BLaER1 treated with 17β-estradiol and CSF1 and Interleukin-3, amounts not matched to agents 10 nM and 100 nM (cell line): Measurements from ENCODE around the gene SLC6A13.
"Not testable (repeated sequence)": the region's sequence is repeated elsewhere in the genome, so short reads cannot be mapped to it uniquely, and the experiment has no call there.

Experiments used
- H3K27ac ChIP-seq, 11 experiments: shearing (Covaris generic); formaldehyde crosslinking; 2 replicates each; pipeline ENCODE4 v1.8.1; 2022
- H3K27me3 ChIP-seq, 11 experiments: shearing (Covaris generic); formaldehyde crosslinking; 2 replicates each; pipeline ENCODE4 v1.8.1; 2022
- H3K36me3 ChIP-seq, 11 experiments: shearing (Covaris generic); formaldehyde crosslinking; 2 replicates each; pipeline ENCODE4 v1.8.1; 2022
- H3K4me1 ChIP-seq, 10 experiments: shearing (Covaris generic); formaldehyde crosslinking; 2 replicates each; pipeline ENCODE4 v1.8.1; 2022
- H3K4me2 ChIP-seq, 11 experiments: shearing (Covaris generic); formaldehyde crosslinking; 2 replicates each; pipeline ENCODE4 v1.8.1; 2022
- H3K4me3 ChIP-seq, 10 experiments: shearing (Covaris generic); formaldehyde crosslinking; 2 replicates each; pipeline ENCODE4 v1.8.1; 2022
- H3K9ac ChIP-seq, 11 experiments: shearing (Covaris generic); formaldehyde crosslinking; 2 replicates each; pipeline ENCODE4 v1.8.1; 2022
- H3K9me3 ChIP-seq, 11 experiments: shearing (Covaris generic); formaldehyde crosslinking; replicated peaks in 1 of 11; 2 replicates each; pipeline ENCODE4 v1.8.1; 2022
- H4K20me1 ChIP-seq, 11 experiments: shearing (Covaris generic); formaldehyde crosslinking; 2 replicates each; pipeline ENCODE4 v1.8.1; 2022
- Cebpa-rat ChIP-seq, 11 experiments: shearing (Covaris generic); IDR thresholded peaks; 2 replicates each; pipeline ENCODE4 v1.8.1; 2022

SLC6A13 gene

DNA sequence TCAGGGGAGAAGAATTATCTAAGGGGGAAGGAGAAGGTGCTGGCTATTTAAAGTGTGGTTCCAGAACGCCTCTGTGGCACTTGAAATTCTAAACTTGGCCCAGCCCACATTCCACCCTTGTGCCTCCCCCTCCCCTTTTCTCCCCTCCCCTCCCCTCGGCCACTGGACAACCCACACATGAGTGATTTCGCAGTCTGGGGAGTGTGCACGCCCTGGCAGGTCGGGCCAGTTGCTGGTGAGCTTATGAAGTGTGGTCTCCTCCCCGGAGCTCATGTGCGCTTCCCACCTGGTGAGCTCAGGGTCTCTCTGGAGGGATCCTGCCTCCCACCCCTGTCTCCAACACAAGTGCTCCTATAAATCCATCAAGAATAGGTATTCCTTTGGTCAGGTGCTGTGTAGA lies at the start of gene SLC6A13:
Gene SLC6A13 (minus strand): TSS at position 20 of the 400 bp plus-strand sequence. CDS start 2,784 bp downstream, outside the sequence.
- Histone ChIP-seq H3K4me3 (no peak within 1 kb of the TSS), H3K4me2 (no peak within 1 kb of the TSS), H3K9me3 (no peaks in the 10 kb centered on the region), H3K27ac (no peak within 1 kb of the TSS), H3K27me3 (no peaks in the 10 kb centered on the region), H3K4me1 (no peaks in the 10 kb centered on the region), H3K9ac (no peak within 1 kb of the TSS), H4K20me1 (no peaks in the 10 kb centered on the region), H3K36me3 (no peaks in the 10 kb centered on the region)
- TF ChIP-seq Cebpa-rat (IDR thresholded peaks at IDR 0.05) = no peak

DNA sequence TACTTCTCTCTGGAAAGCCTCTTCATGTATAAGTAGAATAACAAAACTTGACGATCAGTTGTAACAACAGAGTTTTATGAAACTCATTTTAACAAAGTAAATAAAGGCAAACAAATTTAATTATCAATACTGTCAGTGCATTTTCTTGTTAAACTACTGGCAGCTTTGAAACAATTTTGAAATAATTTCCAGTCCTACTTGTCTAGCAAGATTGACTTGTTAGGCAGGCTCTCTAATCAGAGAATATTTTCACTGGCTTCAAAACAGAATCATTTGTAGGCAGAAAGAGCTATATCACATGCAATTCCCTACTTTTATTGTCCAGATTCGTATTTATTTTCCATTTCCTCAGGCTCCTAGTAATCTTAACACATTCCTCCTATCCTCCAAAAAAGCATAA lies 45.9 kb upstream of the SLC6A13 start:
- no peak for TF ChIP-seq Cebpa-rat (IDR thresholded peaks at IDR 0.05)
- Histone ChIP-seq H3K9ac (no peak overlapping the region), H4K20me1 (peaks cover 0 to 76% (median 5%) of the 10 kb centered on the region in 11 experiments; a peak in 10 of 22 replicates), H3K4me3 (no peak overlapping the region), H3K27me3 (no peaks in the 10 kb centered on the region), H3K4me2 (no peak overlapping the region), H3K4me1 (no peaks in the 10 kb centered on the region), H3K9me3 (peaks cover 6 to 29% (median 25%) of the 10 kb centered on the region in 11 experiments), H3K36me3 (peaks cover 100% of the 10 kb centered on the region in 11 experiments), H3K27ac (no peak overlapping the region)

DNA sequence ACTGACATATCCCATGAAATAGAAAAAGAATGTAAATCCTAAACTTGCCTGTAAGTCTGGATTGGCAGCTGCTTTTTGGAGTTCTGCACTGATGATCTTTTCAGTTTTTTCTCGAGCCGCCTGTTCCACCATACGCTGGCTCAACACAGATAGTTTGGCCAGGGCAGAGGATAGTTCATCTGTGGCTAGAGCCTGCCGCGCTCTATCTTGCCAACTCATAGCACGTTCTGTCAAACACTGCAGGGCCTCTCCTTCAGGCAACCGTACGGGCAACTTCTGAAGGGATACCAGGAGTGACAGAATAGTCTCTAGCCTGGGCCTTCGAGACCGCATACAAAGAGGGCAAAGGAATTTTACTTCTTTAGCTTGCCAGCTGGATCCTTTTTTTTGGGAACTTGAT lies 44.8 kb upstream of the SLC6A13 start:
- Histone ChIP-seq H3K27ac (no peak overlapping the region), H3K27me3 (no peaks in the 10 kb centered on the region)

DNA sequence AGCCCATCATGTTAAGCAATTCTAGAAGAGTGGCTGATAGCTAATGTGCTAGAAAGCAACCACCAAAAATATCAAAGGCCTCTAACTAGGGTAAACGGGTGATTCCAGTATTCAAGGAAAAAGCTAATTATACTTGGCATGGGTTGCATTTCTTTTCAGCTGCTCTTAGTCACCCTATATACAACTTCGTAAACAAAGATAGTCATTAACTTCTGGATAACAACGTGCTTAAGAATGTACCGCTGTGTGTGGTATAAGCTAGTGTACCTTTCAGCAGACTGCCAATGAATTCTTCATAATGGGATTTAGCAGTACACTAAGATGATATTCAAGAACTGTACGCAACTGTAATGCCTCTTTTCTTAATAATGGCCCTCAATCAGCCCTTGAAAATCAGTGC lies 42.2 kb upstream of the SLC6A13 start:
- no peak for TF ChIP-seq Cebpa-rat (IDR thresholded peaks at IDR 0.05)
- H3K27ac ChIP-seq = no peak overlapping the region
- no peak overlapping the region for H3K4me3 ChIP-seq
- H3K9ac ChIP-seq = no peak overlapping the region
- peaks cover 42 to 56% (median 50%) of the 10 kb centered on the region in 11 experiments for H3K9me3 ChIP-seq
- peaks cover 97 to 100% (median 99%) of the 10 kb centered on the region in 11 experiments for H3K36me3 ChIP-seq
- no peak overlapping the region for H3K4me2 ChIP-seq
- no peaks in the 10 kb centered on the region for H3K4me1 ChIP-seq
- H3K27me3 ChIP-seq = no peaks in the 10 kb centered on the region
- H4K20me1 ChIP-seq = peaks cover 0 to 79% (median 6%) of the 10 kb centered on the region in 11 experiments; a peak in 10 of 22 replicates

More for the DNA sequence above, 44.8 kb upstream of the SLC6A13 start:
- H3K4me3 ChIP-seq = no peak overlapping the region
- H3K9me3 ChIP-seq = peaks cover 17 to 32% (median 26%) of the 10 kb centered on the region in 11 experiments
- no peak overlapping the region for H3K9ac ChIP-seq
- H3K4me2 ChIP-seq = no peak overlapping the region
- peaks cover 0 to 77% (median 6%) of the 10 kb centered on the region in 11 experiments; a peak in 10 of 22 replicates for H4K20me1 ChIP-seq
- H3K4me1 ChIP-seq = no peaks in the 10 kb centered on the region
- TF ChIP-seq Cebpa-rat (IDR thresholded peaks at IDR 0.05) = no peak
- peaks cover 100% of the 10 kb centered on the region in 11 experiments for H3K36me3 ChIP-seq

DNA sequence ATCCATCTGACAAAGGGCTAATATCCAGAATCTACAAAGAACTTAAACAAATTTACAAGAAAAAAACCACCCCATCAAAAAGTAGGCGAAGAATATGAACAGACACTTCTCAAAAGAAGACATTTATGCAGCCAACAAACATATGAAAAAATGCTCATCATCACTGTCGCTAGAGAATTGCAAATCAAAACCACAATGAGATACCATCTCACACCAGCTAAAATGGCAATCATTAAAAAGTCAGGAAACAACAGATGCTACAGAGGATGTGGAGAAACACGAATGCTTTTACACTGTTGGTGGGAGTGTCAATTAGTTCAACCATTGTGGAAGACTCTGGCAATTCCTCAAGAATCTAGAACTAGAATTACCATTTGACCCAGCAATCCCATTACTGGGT lies 40.1 kb upstream of the SLC6A13 start:
- not testable (repeated sequence) for H3K27me3 ChIP-seq, H3K27ac ChIP-seq, H3K9ac ChIP-seq, H3K4me3 ChIP-seq, H3K4me1 ChIP-seq, H3K4me2 ChIP-seq
- Histone ChIP-seq H4K20me1 (peaks cover 7 to 80% (median 14%) of the 10 kb centered on the region in 11 experiments; a peak in 15 of 22 replicates), H3K9me3 (peaks cover 47 to 62% (median 57%) of the 10 kb centered on the region in 11 experiments), H3K36me3 (peaks cover 94 to 100% (median 99%) of the 10 kb centered on the region in 11 experiments)

DNA sequence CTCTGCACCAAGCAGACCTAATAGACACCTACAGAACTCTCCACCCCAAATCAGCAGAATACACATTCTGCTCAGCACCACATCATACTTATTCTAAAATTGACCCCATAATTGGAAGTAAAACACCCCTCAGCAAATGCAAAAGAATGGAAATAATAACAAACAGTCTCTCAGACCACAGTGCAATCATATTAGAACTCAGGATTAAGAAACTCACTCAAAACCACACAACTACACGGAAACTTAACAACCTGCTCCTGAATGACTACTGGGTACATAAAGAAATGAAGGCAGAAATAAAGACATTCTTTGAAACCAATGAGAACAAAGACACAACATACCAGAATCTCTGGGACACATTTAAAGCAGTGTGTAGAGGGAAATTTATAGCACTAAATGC lies 37.5 kb upstream of the SLC6A13 start:
- not testable (repeated sequence) for H3K9ac ChIP-seq, H3K27ac ChIP-seq, H3K27me3 ChIP-seq, H3K4me2 ChIP-seq, H3K4me1 ChIP-seq, H3K4me3 ChIP-seq
- Histone ChIP-seq H3K9me3 (peaks cover 47 to 59% (median 55%) of the 10 kb centered on the region in 11 experiments), H3K36me3 (peaks cover 94 to 100% (median 99%) of the 10 kb centered on the region in 11 experiments), H4K20me1 (peaks cover 7 to 91% (median 14%) of the 10 kb centered on the region in 11 experiments; a peak in 14 of 22 replicates)

DNA sequence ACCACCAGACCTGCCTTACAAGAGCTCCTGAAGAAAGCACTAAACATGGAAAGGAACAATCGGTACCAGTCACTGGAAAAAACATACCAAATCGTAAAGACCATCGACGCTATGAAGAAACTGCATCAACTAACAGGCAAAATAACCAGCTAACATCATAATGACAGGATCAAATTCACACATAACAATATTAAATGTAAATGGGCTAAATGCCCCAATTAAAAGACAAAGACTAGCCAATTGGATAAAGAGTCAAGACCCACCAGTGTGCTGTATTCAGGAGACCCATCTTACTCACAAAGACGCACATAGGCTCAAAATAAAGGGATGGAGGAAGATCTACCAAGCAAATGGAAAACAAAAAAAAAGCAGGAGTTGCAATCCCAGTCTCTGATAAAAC lies 36.9 kb upstream of the SLC6A13 start:
- H3K4me2 ChIP-seq, H3K9ac ChIP-seq, H3K4me3 ChIP-seq, H3K27me3 ChIP-seq, H3K27ac ChIP-seq, H3K4me1 ChIP-seq: not testable (repeated sequence)
- Histone ChIP-seq H3K36me3 (peaks cover 94 to 100% (median 99%) of the 10 kb centered on the region in 11 experiments), H4K20me1 (peaks cover 7 to 91% (median 14%) of the 10 kb centered on the region in 11 experiments; a peak in 14 of 22 replicates), H3K9me3 (peaks cover 47 to 54% (median 53%) of the 10 kb centered on the region in 11 experiments)

DNA sequence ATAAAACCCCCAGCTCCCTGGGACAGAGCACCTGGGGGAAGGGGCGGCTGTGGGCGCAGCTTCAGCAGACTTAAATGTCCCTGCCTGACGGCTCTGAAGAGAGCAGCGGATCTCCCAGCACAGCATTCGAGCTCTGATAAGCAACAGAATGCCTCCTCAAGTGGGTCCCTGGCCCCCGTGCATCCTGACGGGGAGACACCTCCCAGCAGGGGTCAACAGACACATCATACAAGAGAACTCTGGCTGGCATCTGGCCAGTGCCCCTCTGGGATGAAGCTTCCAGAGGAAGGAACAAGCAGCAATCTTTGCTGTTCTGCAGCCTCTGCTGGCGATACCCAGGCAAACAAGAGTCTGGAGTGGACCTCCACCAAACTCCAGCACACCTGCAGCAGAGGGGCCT lies 35.4 kb upstream of the SLC6A13 start:
- Histone ChIP-seq H3K4me1 (peaks cover 0 to 12% (median 6%) of the 10 kb centered on the region in 10 experiments; a peak in 11 of 20 replicates), H4K20me1 (peaks cover 7 to 86% (median 14%) of the 10 kb centered on the region in 11 experiments; a peak in 14 of 22 replicates), H3K9me3 (peaks cover 35 to 40% (median 38%) of the 10 kb centered on the region in 11 experiments), H3K36me3 (peaks cover 94 to 100% (median 99%) of the 10 kb centered on the region in 11 experiments)
- H3K4me2 ChIP-seq, H3K9ac ChIP-seq, H3K4me3 ChIP-seq, H3K27me3 ChIP-seq, H3K27ac ChIP-seq: not testable (repeated sequence)

DNA sequence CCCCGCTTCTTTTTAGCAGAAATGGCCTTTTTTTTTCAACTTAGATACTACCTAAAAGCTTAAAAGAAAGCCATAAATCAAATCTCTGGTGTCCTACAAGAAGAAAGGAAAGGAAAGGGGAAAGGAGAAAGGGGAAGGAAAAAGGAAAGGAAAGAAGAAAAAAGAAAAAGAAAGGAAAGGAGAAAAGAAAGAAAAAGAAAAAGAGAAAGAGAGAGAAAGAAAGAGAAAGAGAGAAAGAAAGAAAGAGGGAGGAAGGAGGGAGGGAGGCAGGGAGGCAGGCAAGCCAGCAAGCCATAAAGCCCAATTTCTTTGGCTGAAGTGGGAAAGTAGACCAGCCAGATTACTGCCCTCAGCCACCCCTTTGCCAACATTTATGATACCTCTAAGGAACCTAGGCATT lies 32.5 kb upstream of the SLC6A13 start:
- Histone ChIP-seq H3K4me2 (no peak overlapping the region), H3K9me3 (peaks cover 7 to 11% (median 9%) of the 10 kb centered on the region in 11 experiments; a peak in 21 of 22 replicates), H3K27ac (no peak overlapping the region), H3K4me1 (peaks cover 0 to 14% (median 8%) of the 10 kb centered on the region in 10 experiments; a peak in 11 of 20 replicates), H3K36me3 (peaks cover 96 to 100% (median 100%) of the 10 kb centered on the region in 11 experiments), H3K9ac (no peak overlapping the region), H4K20me1 (peaks cover 9 to 86% (median 17%) of the 10 kb centered on the region in 11 experiments; a peak in 14 of 22 replicates), H3K27me3 (no peaks in the 10 kb centered on the region), H3K4me3 (no peak overlapping the region)
- no peak for TF ChIP-seq Cebpa-rat (IDR thresholded peaks at IDR 0.05)

DNA sequence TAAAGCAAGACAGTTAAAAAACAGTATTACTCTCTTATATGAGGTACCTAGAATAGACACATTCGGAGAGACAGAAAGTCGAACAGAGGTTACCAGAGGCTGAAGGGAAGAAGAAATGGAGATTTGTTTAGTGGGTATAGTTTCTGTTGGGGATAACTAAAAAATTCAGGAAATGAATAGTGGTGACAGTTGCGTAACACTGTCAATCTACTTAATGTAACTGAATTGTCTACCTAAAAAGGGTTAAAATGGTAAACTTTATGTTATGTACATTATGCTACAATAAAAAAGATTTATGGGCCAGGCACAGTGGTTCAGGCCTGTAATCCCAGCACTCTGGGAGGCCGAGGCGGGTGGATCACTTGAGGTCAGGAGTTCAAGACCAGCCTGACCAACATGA lies 30.6 kb upstream of the SLC6A13 start:
- H3K27ac ChIP-seq = no peak overlapping the region
- no peak overlapping the region for H3K4me3 ChIP-seq
- H3K4me1 ChIP-seq = peaks cover 0 to 14% (median 8%) of the 10 kb centered on the region in 10 experiments; a peak in 11 of 20 replicates
- no peak overlapping the region for H3K9ac ChIP-seq
- H4K20me1 ChIP-seq = peaks cover 5 to 84% (median 12%) of the 10 kb centered on the region in 11 experiments; a peak in 14 of 22 replicates
- peak in 4 of 11 experiments; percentile 22 to 67 (median 60); a peak in 5 of 22 replicates for TF ChIP-seq Cebpa-rat (IDR thresholded peaks at IDR 0.05)
- H3K9me3 ChIP-seq = no peaks in the 10 kb centered on the region
- no peaks in the 10 kb centered on the region for H3K27me3 ChIP-seq
- H3K36me3 ChIP-seq = peaks cover 93 to 100% (median 96%) of the 10 kb centered on the region in 11 experiments
- peak overlapping the region in 4 of 11 experiments; percentile 13 to 55 (median 38); a peak in 8 of 22 replicates for H3K4me2 ChIP-seq
